HPDE6-E6E7 (cell line): ENCODE data around the gene ORM2.
"Not testable (repeated sequence)": the region's sequence is repeated elsewhere in the genome, so short reads cannot be mapped to it uniquely, and the experiment has no call there.

Experiments used
- DNase-seq: peaks from one replicate; pipeline ENCODE4 v3.0.0; 2011; ENCODE audit warnings: missing footprints; ENCODE audit errors: extremely low spot score

Gene ORM2

DNA sequence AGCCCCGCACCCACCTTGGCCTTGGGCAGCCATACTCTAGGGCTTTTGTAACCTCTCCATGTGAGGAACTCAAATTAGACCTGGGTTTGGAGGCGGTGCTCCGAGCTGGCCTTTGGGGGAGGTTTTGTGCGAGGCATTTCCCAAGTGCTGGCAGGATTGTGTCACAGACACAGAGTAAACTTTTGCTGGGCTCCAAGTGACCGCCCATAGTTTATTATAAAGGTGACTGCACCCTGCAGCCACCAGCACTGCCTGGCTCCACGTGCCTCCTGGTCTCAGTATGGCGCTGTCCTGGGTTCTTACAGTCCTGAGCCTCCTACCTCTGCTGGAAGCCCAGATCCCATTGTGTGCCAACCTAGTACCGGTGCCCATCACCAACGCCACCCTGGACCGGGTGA lies at the start of gene ORM2:
Gene ORM2, plus strand, starts transcription at position 245 of the 398 bp plus-strand sequence. Its CDS starts 36 bp downstream, at position 281.
- not testable (repeated sequence) for DNase-seq

DNA sequence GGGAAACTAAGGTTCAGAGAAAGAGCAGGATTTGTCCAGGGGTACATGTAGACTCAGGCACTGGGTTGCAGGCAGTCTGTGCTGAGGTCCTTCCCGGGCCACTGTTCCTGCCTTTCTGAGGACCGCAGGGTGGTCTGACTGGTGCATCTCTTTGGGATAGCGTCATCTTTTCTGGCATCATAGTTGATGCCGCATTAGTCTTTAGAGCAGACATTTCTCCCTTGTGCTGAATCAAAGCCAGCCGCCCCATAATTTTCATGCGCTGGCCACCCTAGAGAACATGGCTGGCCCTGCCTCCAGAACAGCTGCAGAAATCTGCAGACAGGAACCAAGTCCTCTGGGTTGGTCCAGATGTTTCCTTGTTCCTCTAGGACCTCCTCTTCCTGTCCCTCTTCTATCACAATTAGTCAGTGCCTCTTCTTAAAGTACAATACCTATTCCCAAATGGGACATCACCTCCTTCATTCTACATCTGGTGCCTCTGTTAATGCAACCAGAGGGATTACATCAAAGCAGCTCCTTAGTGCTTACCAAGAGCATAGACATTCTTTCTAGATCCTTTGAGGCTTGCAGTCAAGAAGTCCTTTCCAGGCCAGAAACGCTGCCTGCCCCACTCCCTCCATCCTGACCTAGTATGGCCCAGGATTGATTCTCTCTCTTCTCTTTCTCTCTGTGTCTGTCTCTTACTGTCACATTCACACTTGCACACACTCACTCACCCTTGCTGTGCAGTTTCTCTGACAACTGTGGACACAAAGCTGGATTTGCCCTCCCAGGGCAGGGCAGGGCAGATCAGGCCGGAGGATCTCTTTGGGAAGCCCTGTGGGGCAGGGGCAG lies 48.8 kb upstream of the ORM2 start:
- DNase-seq, result no peak

GRCh38 chr9:114281473-114282103 lies 48.1 kb upstream of the ORM2 start:
- no peak for DNase-seq

DNA sequence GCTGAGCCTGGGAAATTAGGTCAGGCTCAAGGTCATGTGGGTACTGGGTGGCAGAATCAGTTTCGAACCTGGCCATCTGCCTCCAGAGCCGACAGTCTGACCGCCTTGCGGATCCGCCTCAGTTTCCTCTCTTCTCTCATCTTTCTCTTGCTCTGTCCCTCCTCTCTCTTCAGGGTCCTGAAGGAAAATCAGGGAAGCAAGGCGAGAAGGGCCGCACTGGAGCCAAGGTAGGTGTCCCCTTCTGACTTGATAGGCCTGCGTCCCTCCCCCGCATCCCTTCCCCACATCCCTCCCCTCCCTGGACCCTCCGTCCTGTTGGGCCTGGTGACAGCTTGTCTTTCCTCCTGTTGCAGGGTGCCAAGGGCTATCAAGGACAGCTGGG lies 47.6 kb upstream of the ORM2 start:
- DNase-seq, result no peak

DNA sequence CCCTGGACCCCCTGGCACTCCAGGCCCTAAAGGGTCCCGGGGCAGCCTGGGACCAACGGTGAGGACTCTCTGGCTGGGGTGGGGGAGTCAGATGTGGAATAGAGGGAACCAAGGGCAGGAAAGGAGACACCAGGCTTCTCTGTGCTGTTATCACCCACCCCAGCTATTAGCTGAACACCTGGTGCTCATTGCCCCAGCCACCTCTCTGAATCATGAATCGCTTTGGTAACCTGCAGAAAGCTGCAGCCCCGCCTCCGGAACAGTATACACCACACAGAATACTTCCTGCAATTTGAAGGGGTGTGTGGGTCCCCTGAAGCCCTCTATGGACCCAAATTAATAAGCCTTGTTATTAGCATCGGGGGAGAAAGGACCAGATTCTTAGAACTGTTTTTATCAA lies 47.2 kb upstream of the ORM2 start:
- no peak for DNase-seq

GRCh38 chr9:114282926-114283325 lies 46.7 kb upstream of the ORM2 start:
- DNase-seq, result no peak

DNA sequence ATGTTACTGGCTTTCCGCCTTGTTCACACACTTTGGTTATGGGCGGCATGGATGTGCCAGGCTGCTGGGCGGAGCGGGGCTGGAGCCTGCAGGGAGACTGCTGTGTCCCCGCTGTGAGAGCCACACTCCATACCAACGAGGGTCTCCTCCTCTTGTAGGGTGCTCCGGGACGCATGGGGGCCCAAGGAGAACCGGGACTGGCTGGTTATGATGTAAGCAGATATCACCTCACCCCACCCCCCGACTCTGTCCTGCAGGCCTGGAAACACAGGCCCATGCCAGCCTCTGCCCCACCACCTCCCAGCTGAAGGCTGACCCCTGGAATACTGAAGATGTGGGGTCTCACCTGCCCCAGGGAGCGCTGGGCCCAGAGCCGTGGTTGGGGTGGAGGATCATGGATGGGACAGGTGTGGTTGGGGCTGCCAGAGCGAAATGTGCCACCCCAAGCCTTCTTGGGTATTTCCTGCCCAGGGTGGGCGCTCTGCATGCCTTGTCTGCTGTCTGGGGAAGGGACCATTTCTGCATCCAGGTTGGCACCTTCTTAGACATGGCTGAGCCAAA lies 46.0 kb upstream of the ORM2 start:
- DNase-seq, result no peak

GRCh38 chr9:114284316-114285060 lies 45.2 kb upstream of the ORM2 start:
- no peak for DNase-seq

DNA sequence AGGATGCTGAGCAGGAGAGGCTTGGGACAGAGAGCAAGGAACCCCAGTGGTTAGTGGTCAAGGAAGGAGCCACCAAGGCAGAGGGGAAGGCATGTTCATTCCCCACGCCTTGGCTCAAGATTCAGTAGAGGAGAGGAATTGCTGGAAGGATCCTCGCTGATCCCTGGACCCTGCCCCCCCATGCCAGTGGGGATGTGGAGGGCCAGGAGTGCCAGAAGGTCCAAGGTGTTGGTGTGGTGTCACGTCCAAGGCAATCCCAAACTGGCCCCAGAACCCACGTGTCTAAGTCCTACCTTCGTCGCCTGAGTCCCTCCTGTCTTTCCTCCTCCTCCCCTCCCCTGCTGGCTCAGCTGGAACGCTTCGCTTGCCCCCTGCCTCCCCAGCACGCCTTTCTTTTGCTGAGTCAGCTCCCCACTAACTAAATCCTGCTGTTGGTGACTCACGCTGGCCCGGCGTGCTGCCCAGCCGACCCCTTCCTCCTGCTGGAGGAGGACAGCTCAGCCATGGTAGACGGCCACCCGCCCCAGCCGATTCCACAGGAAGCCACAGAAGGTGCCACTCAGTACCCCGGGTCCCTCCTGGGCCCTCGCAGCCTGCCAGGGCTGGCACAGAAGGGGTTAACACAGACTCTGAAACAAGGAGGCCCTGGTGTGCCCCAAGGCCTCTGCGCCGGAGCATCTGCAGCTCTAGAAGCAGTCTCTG lies 44.4 kb upstream of the ORM2 start:
- DNase-seq, result peak; percentile 64

DNA sequence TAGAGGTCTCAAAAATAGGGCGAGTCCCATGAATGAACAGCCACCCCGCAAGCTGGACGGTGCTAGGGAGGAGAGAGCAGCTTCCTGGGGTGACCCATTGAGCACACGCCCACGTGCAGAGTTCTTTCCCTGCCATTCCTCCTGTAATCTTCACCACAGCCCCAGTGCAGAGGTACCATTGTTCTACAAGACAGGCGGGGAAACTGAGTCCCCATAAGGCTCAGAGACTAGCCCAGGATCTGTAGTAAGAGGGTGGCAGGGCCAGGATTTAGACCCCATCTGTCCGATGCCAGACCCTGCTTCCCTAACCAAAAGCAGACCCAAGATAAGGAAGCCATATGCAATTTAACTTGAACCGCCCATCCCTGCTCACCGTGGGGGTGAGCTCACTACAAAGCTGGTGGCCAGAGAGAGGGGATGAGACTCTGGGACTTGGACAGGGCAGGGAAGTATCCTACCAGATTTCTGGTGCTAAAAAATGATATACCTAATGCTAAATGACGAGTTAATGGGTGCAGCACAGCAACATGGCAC lies 43.5 kb upstream of the ORM2 start:
- DNase-seq, result no peak

- no peak for DNase-seq
These were observed 42.5 kb upstream of the ORM2 start for GRCh38 chr9:114287001-114287762.

GRCh38 chr9:114287763-114288192 lies 41.9 kb upstream of the ORM2 start:
- no peak for DNase-seq

- DNase-seq, result peak; percentile 67
These were observed 41.2 kb upstream of the ORM2 start for GRCh38 chr9:114288193-114289091.

GRCh38 chr9:114289106-114289505 lies 40.6 kb upstream of the ORM2 start:
- DNase-seq, result no peak

DNA sequence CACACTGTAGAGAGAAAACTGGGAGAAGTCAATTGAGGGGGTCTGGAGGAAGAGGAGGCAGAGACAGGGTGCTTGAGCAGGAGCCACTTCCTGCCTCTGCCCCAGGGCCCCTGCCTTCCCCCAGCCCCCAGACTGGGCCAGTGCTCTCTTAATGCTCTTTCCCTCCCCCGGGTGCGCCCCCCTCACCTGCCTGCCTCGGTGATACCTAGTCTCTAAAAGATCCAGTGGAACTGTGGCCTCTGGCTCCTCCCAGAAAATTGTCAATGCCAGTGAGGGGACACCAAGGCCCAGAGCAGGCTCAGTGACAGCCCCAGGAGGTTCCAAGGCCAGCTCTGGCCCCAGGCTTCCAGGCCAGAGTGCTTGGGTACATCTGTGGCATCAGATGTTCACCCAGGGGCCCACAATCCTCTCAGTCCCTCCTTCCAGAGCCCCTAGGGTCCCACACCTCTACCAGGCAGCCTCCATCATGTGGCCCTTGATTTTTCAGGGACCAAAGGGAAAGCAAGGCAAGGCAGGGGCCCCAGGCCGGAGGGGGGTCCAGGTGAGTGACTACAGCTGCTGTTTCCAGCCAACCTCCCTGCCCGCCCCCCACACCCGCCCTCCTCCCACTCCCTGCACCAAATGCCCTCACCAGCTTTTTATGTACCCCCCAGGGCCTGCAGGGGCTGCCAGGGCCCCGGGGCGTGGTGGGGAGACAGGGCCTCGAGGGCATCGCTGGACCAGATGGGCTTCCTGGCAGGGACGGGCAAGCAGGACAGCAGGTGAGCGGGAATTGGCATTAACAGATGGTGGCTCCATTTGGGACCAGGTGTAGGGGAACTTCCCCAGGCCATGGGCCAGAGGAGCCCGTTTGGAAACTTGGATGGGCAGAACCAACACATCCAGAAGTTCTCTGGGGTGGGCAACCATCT lies 39.8 kb upstream of the ORM2 start:
- no peak for DNase-seq

DNA sequence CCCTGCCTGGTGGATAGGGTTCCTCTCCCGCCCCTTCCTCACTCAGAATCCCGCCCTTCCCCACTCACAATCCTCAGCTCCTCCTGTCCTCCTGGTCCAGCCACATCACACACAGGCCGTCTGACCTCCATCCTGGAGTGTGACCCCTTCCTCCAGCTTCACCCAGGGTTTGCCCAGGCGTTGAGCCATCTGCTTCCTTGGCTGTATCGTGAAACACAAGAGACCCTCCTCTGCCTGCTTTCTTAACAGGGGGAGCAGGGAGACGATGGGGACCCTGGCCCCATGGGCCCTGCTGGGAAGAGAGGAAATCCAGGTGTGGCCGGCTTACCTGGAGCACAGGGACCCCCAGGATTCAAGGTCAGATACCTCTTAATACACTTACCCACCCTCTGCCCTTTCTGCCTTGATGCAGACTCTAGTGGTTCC lies 39.1 kb upstream of the ORM2 start:
- DNase-seq, result no peak

DNA sequence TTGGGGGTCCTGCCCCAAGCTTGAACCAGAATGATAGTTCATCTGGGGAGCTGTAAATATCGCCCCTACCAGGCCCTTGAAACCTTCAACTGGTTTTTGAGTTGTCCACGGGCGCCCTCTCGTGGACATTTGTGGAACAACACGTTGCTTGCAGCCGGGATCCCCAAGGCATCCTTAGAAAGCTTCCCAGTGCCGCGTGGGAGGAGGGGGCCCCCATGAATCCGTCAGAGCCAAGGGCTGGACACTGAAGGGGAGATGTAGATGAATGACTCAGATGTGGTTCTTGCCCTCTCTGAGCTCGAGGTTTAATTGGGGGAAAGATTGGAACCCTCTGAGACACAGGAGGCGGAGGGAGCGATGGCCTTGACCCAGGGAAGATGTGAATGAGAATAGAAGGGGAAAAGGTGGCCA lies 38.6 kb upstream of the ORM2 start:
- peak; percentile 60 for DNase-seq

- no peak for DNase-seq
These were observed 37.6 kb upstream of the ORM2 start for GRCh38 chr9:114291886-114292590.
